GM19452 (cell line): ENCODE data around the gene SEMA3E.
"Not testable (repeated sequence)": the region's sequence is repeated elsewhere in the genome, so short reads cannot be mapped to it uniquely, and the experiment has no call there.

ENCODE experiments used
- ATAC-seq: cut with Tn5 transposase; IDR thresholded peaks from one replicate; pipeline ENCODE4 v1.9.1; 2021; ENCODE audit not compliant: unreplicated experiment

The SEMA3E gene

DNA sequence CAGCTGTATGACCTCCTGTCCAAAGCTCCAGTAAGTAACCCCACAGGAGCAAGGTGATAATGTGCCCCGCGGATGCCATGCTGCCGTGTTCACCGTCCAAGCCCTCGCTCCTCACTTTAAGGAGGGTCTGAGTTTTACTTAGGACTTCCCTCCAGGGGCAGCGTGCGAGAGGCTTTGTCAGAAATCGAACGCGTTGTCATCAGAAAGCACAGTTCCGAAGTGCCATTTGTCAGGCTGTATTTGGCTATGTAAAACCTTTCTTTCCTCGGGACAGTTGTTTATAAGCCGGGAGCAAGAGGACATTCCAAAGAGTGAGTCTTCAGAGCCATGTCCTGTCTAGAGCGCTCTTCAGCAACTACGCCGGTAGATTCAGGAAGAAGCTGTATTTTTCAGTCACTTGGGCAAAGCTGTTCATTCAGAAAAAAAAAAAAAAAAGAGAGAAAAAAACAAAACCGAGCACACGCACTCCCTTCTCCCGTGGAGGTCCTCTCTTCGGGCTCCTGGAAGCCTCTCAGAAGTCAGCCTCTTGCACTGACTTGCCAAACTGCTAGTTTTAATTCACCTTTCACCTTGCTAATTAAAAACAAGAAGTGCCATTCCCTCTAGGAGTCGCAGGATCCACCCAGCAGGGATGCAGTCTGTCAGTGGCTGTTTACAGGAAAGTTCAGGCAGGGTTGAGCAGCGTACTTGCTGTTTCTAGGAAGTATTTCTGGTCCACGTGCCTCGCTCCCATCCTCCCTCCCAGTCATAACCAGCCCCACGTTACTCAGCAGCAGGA, at the start of gene SEMA3E:
Gene SEMA3E, minus strand, starts transcription at position 676 of the 778 bp plus-strand sequence.
- no peak for ATAC-seq

DNA sequence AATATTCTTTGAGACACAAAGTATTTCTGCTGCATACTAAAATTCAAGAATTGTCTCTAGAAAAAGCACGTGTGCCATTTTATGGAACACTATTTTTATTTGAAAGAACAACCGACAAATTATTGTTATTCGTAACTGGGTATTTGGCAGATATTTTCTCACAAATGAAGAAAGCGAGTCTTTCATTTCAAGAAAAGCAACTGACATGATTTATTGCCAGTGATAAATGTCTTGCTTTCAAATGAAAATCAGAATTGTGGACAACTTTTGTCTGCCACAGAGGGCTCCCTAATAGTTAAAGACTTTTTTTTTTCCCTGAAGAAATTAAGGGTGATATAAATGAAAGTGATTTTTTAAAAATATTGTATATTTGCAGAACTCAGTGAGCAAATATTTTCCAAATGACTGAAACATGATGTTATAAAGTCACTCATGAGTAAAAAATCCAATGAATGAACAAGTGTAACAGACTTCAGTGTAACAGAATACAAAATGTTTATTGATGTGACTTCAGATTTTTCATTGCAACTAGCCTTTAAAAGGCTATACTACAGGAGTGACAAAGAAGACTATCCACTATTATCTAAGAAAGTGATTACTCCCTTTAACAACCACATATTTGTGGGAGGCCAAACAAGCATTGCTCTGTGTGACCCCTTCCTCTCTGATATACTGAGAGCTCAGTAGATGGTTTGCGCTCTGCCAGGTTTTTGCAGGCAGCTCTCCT, 49.0 kb upstream of the SEMA3E start:
- no peak for ATAC-seq

DNA sequence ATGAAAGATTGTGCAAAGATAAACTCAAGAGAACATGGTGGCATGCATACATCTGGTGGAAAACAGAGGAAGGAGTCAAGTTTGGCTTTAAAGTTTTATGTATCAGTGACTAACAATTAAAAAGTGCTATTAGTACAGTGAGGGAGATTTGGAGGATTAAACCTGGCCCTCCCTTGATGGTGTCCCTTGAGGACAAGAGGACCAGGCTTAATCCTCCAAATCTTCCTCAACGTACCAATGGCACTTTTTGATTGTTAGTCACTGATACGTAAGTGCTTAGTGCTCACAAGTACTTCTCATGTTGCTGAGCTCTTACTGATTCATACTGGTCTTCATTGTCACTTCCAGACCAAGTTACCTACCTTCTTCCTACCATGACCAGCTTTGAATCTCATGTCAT, 47.2 kb upstream of the SEMA3E start:
- no peak for ATAC-seq

DNA sequence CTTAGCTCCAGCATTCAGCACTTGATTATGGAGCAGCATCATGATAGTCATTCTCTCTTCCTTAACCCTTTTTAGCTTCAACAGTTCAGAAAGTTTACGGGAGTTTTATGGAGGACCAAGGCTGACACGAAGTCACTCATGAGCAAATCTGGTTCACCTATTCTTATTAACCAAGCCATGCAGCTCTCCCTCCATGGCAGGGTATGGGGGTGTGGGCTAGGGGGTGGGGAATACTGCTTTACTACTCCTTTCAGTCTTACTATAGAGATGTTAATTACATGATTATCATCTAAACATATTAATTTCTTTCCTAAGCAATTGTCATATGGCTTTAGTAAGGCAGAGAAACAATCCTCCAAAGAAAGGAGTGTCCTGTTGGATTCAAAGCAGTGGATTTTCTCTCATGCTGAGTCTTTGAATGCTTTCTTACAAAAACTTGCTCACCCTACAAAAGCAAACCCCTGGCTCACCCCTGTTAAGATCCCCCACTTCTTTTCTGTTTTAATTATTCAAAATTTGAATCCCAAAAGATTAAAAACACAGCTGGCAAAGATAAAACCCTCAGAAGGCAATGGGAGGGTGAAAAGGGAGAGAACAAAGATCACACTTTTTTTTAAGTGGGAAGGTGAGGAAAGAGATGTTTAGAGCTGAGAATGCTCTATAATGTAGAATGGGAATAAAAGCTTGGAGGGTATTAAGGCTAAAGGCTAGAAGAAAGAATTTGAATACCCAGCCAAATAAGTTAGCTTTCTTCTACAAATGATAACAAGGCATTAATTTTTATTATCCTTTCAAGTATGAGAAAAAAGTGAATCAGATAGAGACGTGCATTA, 46.4 kb upstream of the SEMA3E start:
- ATAC-seq = no peak

DNA sequence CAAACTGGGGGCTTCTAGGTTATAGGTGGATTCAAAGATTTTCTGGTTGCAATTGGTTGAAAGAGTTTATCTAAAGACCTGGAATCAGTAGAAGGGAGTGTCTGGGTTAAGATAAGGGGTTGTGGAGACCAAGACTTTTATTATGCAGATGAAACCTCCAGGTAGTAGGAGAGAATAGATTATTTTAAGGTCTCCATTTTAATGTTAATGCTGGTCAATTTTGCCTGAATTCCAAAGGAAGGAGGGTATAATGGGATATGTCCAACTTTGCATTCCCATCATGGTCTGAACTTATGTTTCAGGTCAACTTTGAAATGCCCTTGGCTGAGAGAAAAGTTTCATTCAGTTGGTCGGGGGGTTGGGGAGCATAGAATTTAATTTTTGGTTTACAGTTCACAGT, 44.3 kb upstream of the SEMA3E start:
- no peak for ATAC-seq

DNA sequence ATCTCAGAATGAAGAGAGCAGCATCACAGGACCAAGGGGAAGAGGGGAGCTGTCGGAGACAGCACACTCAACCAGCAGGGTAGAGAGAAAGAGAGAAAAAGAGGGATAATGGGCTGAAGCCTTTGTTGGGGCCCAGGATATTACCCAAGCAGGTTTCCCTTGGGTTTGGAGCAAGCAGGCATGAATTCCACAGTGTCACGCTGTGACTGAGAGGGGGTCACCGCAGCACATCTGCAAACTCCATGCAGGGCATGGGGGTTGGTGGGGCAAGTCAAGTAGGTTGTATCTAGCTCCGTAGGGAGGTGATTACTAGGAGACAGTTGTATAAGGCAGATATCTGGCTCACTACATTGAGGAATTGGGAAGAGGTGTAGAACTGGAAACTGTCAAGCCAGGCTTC, 42.2 kb upstream of the SEMA3E start:
- ATAC-seq = no peak

DNA sequence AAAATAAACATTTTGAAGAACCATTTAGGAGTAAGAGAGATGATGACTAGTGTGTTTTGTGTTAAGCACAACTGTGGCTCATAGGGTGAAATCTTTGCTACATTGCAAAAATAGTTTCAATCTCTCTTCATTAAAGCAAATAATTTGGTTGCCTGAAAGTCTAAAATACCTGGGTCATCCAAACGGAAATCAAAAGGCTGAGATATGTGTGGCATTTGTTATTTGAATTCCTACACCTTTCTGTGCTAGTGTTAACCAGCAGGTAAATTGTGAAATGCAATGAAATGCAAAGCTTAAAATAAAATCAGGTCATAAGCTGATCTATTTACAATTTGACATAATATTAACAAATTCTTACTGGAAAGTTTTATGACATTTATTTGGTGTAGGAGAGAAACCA, 40.9 kb upstream of the SEMA3E start:
- no peak for ATAC-seq

DNA sequence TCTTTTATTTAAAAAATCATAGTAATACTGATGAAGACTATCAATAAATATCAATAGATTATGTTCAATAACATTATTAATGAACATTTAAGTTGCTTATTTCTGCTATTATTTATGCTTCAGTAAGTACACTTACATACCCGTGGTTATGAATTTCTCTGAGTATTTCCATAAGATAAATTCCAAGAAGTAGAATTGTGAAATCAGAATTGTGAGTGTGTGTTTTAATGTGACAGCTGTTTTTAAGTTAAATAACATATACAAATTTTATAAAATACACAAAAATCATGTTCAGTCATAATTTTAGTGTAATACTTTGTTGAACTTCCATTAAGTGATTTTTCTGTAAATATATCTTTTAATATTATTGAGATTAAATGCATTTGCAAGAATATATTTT, 37.5 kb upstream of the SEMA3E start:
- no peak for ATAC-seq

DNA sequence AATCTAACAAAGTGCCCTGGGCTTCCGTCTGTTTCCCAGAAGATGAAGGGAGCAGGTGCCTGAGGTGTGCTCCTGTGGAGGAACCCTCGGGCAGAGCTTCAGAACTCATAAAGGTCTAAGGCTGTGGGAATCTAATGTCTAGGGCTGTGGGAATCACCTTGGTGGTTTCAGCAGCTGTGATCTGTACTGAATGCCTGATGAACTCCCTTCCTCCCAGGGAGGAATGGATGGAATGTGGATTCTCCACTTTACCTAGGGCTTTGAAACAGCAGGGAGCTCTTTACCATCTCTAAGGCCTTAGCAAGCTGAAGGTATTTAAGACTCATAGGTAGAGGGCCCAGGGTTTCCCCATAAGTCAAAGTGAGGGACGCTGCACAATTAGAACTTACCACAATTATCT, 36.0 kb upstream of the SEMA3E start:
- no peak for ATAC-seq

DNA sequence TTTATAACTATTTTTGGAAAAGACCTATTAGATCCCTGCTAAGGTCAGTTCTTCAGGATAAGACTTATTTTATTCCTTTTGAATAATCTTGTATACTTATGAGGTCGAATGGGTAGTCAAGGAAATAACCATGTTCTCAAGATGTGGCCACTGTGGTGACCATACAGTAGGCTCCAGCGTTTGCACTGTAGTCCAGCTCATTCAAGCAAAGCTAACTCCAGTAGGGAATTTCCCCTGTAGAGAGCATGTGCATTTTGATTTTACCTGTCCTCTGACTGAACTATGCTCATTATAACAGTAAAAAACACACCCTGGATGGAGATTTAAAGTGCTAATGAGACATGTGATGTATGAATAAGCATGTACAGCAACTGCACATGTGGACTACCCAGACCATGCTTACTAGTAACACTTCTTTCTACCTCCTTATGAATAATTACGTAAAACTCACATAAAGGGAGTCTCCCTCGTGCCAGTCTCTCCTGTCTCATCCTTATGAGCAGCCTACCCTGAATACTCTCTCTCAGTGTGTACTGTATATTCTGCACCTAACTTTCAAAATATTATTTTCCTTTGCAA, 32.4 kb upstream of the SEMA3E start:
- no peak for ATAC-seq

DNA sequence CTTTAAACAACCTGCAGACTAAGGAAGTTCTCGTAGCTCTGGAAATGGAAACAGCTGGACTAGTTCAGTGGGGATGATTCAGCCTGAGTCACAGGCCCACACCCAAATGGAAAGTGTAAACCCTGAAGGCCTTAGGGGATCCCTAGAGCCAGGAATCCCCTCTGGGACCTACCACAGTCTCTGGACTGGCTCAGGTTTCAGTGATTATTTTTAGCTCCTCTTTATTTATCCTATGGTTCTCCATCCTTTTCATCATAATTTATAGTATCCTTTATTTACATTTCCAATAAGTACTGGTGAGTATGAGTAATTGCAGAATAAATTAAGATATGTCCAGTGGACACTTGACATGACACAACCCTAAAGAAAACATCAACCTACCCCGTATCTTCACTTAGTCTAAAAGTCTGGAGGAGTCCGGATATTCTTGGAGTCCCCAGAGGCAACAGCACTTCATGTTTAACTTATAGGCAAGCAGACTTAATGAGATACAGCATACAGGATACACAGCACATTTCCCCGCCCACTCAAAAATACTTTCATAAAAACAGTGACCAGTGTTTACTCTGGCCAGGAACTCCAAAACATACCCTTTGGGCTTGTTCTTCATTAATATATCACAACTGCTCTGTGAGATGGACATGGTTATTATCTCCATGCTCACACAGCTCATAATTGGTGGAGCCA, 28.4 kb upstream of the SEMA3E start:
- ATAC-seq = no peak

DNA sequence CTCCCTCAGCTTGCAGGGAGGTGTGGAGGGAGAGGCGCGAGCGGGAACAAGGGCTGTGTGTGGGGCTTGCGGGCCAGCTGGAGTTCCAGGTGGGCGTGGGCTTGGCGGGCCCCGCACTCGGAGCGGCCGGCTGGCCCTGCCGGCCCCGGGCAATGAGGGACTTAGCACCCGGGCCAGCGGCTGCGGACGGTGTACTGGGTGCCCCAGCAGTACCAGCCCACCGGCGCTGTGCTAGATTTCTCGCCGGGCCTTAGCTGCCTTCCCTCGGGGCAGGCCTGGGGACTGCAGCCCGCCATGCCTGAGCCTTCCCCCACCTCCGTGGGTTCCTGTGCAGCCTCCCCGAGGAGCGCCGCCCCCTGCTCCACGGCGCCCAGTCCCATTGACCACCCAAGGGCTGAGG, 24.4 kb upstream of the SEMA3E start:
- not testable (repeated sequence) for ATAC-seq

DNA sequence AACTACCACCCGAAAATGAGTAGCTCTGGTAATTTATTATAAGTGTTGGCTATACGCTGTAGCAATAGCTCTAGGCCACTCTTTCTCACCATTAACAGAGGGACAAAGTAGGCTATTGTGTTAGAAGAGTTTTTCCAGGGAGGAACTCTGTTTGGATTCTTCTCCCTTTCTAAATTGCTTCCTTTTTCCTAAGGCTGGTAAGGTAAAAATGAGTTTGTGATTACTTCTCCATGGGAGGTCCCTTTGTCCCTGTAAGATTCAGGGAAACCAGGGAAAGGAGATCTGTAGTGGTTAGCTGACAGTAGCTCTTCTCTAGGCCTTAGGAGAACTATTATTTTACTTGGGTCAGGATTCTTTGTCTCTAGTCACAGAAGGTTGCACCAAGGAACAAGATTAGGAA, 23.2 kb upstream of the SEMA3E start:
- ATAC-seq = no peak

DNA sequence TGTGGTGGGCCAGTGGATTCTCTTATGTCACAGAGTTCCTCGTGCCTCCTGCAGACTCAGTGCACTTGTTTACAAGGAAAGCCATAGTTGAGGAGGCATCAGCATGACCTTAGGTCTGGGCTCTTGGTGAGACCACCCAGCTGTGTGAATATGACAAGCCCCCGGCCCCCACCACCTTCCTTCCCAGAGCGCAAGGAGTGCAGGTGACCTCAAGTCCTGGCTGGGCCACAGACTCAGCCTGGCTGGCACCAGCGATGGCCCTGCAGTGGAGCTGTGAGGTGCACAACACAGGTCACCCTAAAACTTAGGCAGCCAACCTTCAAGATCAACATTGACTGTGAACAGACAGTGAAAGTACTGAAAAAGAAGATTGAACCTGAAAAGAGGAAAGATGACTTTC, 14.2 kb upstream of the SEMA3E start:
- no peak for ATAC-seq

DNA sequence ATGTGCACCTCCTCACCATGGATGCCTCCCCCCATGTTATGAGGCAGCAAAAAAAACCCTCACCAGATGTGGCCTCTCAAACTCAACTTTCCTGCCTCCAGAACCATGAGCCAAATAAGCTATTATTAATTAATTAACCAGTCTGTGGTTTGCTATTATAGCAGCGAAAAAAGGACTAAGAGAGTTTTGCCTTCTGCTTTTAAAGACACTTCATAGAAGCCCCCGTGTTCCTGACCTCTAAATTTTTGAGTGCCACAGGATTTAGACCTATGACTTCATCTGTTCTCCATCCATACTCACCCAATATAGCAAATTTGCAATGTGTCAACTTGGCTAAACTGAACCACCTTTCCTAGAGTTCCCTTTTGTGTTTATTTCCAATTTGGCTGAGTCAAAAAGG, 9.2 kb upstream of the SEMA3E start:
- no peak for ATAC-seq

DNA sequence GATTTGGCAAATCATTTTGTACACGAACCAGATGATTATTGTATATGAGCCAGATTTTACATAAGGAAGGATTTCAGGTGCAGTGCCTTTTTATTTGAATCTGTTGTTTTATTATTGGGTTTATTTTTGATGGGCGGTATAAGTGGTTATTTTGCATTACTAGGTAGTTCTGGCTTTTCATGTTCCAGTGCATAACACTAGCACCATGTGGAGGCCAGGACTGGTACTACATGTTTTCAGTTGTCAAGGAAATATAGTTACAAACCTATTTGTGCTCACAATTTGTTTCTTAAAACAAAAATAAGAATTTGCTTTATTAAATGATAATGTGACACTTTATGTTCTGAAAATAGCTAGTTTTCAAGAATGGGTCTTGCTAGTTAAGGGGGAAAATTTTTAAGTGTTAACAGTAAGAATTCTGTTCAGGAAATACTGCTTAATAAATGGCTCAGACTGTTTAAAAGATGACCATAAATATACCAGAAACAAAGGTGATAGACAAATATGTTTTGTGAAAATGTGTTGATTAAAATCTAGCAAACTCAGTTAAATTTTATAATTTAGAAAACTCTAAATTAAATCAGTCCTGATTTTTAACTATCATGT, 7.1 kb upstream of the SEMA3E start:
- no peak for ATAC-seq

DNA sequence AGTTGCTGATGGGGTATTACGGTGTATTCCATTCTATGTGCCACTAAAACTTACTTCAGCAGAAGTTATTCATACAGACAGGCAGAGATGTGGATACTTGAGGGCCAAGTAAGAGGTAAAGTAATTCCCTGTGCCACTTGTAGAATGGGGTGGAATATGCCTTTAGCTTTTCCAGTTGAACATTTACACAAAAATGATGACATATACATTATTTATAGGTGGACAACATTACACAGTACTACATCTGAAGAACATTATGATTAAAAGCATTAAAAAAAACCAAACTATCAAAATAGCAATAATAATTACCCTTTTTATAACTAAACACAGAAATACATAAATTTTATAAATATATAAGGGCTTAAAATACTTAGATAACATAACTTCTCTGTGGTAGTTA, 3.5 kb upstream of the SEMA3E start:
- no peak for ATAC-seq

DNA sequence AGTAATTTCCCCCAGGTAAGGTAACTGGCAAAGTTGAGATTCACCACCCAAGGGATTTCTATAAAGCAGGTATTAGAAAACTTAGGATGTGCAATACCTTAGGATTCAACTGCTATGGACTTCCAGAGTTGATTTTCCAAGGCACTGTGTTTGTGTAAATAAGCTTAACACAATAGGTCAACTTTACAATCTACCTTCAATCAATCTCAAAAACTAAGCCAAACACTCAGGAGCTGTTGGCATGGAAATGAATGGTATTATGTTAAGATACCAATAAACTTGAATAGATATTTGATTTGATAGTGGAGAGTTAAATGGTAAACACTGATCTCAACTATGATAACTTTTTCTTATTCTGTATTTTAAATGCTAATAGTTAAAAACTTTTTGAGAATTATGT, 762 bp upstream of the SEMA3E start:
- no peak for ATAC-seq

DNA sequence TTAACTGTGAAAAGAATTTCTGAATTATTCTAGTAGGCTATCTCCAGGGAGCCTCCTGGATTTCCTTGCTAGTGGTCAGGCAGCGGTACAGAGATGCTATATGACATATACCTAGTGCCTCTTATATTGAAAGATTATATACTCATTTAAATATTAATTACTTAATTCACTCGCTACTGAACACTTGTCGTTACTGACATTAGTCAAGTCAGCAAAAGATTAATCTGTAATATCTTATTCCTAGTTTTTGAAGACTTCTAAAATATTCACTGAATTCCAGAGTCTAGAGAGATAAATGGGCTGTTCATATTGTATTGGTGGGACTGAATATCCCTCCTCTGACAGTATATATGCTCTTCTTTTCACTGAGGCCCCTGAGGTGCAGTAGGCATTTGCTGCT, 2.9 kb downstream of the SEMA3E start:
- ATAC-seq = no peak

DNA sequence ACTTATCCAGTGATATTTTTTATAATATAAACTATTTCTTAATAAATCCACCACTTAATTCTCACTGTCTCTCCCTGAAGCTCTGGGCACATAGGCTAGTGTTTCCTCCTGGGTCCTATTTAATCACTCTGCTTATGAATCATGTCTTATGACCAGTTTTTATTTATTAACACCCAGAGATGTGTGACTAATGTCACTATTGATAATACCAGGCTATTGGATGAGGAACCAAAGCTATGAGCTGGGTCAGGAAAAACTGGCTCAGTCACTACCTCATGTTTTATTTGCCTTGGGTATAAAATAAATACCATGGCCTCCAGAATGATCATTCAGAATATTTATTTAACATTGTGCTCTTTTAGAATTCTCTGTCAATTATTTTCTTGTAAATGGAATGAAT, 5.2 kb downstream of the SEMA3E start:
- ATAC-seq = no peak
